ENCODE results near the gene RORC.
"Not testable (repeated sequence)": the region's sequence is repeated elsewhere in the genome, so short reads cannot be mapped to it uniquely, and the experiment has no call there.

RORC gene

DNA sequence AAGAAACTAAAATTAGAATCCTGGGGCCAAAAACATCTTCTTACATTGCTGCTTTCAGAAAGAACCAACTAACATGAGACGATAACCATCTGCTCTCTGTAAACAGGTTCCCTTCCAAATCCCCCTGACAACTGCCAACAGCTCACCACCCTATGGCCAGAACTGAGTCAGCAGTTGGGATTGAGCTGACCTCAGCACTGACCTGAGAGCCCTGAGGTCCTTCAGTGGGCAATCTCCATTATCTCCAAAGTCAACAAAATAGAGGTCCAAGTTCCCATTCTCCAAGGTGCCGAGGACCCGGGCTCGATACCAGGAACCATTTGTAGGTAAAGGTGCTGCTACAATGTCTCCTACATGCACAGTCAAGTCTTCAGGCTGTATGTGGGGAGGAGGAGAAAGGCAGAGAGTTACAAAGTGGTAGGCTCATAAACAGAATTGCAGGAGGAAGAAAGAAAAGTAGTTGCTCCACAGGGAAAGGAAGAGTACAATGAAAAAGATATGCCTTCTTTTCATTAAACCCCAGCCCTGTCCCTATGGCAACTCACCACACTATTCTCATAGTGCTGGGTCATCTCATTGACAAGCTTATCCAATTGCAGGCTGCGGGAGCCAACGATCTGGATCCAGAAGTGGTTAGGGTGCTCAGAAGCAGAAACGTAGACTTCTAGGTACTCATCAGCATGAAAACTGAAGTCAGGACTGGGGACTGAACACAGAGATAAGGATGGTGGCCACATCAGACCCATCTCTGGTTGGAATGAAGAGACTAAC, 55.5 kb downstream of the RORC start:
- TF ChIP-seq, protein P1, sequence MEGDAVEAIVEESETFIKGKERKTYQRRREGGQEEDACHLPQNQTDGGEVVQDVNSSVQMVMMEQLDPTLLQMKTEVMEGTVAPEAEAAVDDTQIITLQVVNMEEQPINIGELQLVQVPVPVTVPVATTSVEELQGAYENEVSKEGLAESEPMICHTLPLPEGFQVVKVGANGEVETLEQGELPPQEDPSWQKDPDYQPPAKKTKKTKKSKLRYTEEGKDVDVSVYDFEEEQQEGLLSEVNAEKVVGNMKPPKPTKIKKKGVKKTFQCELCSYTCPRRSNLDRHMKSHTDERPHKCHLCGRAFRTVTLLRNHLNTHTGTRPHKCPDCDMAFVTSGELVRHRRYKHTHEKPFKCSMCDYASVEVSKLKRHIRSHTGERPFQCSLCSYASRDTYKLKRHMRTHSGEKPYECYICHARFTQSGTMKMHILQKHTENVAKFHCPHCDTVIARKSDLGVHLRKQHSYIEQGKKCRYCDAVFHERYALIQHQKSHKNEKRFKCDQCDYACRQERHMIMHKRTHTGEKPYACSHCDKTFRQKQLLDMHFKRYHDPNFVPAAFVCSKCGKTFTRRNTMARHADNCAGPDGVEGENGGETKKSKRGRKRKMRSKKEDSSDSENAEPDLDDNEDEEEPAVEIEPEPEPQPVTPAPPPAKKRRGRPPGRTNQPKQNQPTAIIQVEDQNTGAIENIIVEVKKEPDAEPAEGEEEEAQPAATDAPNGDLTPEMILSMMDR (conservative IDR thresholded peaks at IDR 0.05; ENCODE audit: low read depth, low read length), result no peak

DNA sequence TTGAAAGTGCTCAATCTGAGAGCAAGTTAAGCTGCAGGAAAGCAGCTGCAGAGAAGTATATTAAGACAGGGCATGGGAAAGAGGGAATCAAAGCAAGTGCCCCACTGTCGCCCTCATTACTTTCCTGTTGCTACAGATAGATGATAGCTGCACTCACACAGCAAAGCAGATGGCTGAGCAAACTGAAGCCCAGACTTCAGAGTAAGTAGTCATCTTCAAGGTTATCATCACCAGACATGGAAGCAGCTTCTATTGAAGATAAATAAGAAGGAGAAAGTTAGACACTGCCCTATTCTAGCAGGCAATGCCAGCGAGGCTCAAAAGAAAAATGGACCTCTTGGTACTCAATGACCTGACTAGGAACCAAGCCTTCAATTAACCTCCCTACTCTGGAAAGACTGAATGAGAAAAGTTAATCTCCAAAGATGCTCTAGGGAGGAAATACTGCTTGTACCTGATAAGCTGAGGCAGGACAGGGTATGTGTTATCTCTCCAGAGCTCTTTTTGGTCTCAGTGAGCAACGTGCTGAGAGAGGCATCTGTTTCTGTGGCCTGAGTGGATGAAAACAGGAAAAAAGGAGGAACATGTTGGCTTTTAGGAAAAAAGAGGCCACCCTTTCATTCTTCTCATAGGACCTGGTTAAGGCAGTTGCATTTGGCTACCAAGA, 57.2 kb downstream of the RORC start:
- TF ChIP-seq, protein P1 (conservative IDR thresholded peaks at IDR 0.05; ENCODE audit: low read depth, low read length), result no peak
- DNase-seq (ENCODE audit: low read depth), result no peak

More for the DNA sequence above, 55.5 kb downstream of the RORC start:
- DNase-seq (ENCODE audit: low read depth), result no peak
- no peak overlapping the region for H3K4me3 ChIP-seq (ENCODE audit: low read length)

DNA sequence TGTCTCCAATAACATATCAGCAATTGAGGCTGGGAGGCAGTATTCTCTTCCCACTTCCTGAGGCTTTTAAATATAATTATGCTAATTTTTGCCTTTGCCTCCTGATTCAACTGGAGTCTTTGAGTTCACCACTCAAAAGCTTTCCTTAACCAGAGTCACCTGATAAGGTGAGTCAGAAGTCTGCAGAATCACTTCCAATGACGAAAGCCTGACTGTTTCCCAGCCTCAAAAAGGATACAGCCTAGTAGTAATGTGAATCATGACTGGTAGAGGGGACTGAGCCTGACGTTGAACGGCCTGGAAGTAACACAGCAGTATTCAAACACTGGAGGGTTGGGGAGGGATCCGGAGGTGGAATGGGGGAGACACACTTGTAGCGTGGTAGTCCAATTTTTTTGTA, 57.9 kb downstream of the RORC start:
- TF ChIP-seq, protein P1 (conservative IDR thresholded peaks at IDR 0.05; ENCODE audit: low read depth, low read length), result no peak
- peak; percentile 83 for DNase-seq (ENCODE audit: low read depth)
- no peak overlapping the region for H3K4me3 ChIP-seq (ENCODE audit: low read length)

More for the DNA sequence above, 57.2 kb downstream of the RORC start:
- no peak overlapping the region for H3K4me3 ChIP-seq (ENCODE audit: low read length)

GRCh38 chr1:151769270-151769669, 62.3 kb downstream of the RORC start:
- not testable (repeated sequence) for H3K4me3 ChIP-seq (ENCODE audit: low read length); DNase-seq (ENCODE audit: low read depth)

DNA sequence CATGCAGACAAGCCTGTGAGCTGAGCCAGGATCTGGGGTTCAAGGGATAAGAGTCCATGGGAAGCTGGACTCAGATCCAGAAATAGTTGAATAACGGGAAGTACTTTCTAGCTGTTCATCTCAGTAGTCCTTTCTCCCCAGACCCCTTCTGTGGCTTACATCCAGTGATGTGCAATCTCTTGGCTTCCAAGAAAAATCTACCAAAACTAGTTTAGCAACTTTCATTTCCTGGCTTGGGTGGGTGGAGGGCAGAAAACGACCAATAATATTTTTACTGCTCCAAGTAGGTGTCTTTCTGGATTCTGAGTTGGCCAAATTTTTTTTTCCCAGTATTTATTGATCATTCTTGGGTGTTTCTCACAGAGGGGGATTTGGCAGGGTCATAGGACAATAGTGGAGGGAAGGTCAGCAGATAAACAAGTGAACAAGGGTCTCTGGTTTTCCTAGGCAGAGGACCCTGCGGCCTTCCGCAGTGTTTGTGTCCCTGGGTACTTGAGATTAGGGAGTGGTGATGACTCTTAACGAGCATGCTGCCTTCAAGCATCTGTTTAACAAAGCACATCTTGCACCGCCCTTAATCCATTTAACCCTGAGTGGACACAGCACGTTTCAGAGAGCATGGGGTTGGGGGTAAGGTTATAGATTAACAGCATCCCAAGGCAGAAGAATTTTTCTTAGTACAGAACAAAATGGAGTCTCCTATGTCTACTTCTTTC, 63.1 kb downstream of the RORC start:
- H3K4me3 ChIP-seq (ENCODE audit: low read length); DNase-seq (ENCODE audit: low read depth): not testable (repeated sequence)

GRCh38 chr1:151763990-151764389, 67.6 kb downstream of the RORC start:
- TF ChIP-seq, protein P1 (conservative IDR thresholded peaks at IDR 0.05; ENCODE audit: low read depth, low read length), result no peak
- peak overlapping the region; percentile 90 for H3K4me3 ChIP-seq (ENCODE audit: low read length)
- DNase-seq (ENCODE audit: low read depth), result no peak

DNA sequence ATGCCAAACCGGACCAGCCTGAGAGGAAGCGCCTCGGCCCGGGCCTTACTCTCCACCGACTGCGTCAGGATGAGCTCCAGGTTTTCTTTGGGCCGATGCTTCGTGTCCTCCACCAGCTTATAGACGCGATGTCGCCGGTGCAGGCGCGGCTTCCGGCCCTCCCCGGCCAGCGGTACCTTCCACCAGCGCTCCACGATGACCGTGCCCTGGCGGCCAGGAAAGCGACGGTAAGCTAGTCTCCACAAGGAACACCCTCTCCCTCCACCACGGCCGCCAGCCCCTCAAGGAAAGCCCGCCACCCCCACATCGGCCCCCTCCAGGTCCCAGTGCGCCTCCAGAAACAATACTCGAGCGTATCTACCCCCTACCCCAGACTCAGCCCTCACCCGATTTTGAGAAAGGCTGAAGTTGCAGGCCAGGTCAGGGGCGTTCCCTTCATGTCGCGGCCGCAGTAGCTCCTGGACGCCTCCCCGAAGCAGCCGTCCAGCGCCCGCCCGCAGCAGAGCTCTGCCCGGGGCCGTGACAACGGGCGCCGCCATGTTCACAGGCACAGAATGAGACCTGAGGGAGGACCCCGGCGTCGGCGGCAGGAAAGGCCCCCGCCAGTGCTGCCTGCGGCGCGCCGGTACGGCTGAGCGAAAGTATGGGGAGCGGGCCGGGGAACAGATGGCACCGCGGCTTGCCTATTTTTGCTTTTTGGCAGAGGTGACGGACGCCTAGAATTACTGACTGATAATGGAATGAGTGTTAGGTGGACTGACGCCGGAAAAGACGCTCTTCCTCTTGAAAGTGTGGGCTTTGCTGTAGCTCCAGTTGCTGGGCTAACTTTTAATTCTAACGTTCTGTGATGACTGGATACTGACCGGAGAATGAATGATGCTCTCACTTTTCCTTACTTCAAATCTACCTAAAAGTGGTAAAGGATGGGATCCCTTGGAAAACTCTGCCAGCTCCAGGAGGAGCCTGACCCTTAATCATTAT, 68.4 kb downstream of the RORC start, which contains the start of gene MRPL9:
MRPL9 (minus strand) TSS at position 556 of the 981 bp plus-strand sequence; CDS start at position 539, 17 bp downstream.
- TF ChIP-seq, protein P1 (conservative IDR thresholded peaks at IDR 0.05; ENCODE audit: low read depth, low read length), result no peak
- peak; percentile 29 for DNase-seq (ENCODE audit: low read depth)
- H3K4me3 ChIP-seq (ENCODE audit: low read length), result peak within 1 kb of the TSS; percentile 90

Data from retinal pigment epithelial cell (primary cell).